ENCODE data around the gene MBL2. TPM values are rescaled to one million over a fixed set of nuclear protein-coding genes. Genes with fewer than 3 reads are reported as not detected.

Gene MBL2
- total RNA-seq (2013; cell fraction: nucleolus; rRNA removed), result not detected in 2 replicates
- not detected in 2 replicates for total RNA-seq (2014; rRNA removed)
- not detected in 2 replicates for total RNA-seq (2014; rRNA removed; fragmentation: Illumina TruSeq; extraction: Trizol)
- not detected in 2 replicates for total RNA-seq (2021)
- polyA plus RNA-seq (2011; ENCODE audit: low read depth), result not detected
- not detected in 2 replicates for polyA plus RNA-seq (2011; rRNA removed)
- polyA plus RNA-seq (2011; cell fraction: cytosol; rRNA removed), result not detected in 2 replicates
- polyA plus RNA-seq (2011; cell fraction: nucleus; rRNA removed), result not detected in 2 replicates
- not detected in 2 replicates for polyA plus RNA-seq (2012)
- polyA plus RNA-seq (2014; fragmentation: Illumina TruSeq; extraction: Trizol), result not detected in 2 replicates
- polyA plus RNA-seq (2014; fragmentation: Nextera tagmentation; extraction: Ambion mirVana), result not detected
- polyA plus RNA-seq (2014; rRNA removed), result not detected in 2 replicates
- not detected for polyA plus RNA-seq (2016; fragmentation: Nextera tagmentation; extraction: Ambion mirVana)
- polyA minus RNA-seq (2011; rRNA and poly(A)+ RNA removed), result not detected in 2 replicates
- polyA minus RNA-seq (2011; cell fraction: cytosol; rRNA and poly(A)+ RNA removed), result not detected in 2 replicates
- not detected in 2 replicates for polyA minus RNA-seq (2011; cell fraction: nucleus; rRNA and poly(A)+ RNA removed)
- not detected for Bru-seq, nascent RNA
- not detected for BruChase-seq, experiment 1, labeled RNA remaining after a 6-hour chase
- BruChase-seq, experiment 2, labeled RNA remaining after a 2-hour chase, result not detected
- long read RNA-seq, experiment 1, result 0 reads
- long read RNA-seq, experiment 2, result 0 reads

DNA sequence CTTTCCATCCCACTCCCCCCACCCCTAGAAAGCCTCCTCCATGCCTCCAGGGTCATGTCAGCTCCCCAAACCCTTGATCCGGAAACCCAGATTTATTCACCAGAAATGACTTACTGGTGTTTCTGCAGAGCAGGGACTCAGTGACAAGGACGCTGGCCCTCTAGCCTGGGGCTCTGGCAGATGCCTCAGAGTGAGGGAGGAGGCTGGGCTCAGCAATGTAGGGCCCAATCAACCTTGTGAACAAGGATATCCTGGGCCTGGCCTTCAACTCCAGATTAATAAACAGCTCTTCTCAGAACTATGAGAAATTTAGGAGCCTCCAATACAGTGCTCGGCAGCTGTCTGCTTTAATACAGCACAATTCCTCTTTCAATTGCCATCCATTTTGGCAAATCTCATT lies at the start of gene MBL2:
Gene MBL2 (minus strand): TSS at position 162 of the 400 bp plus-strand sequence. CDS start 1,149 bp downstream, outside the sequence.
- no peak within 1 kb of the TSS for H2AFZ ChIP-seq (ENCODE audit: control insufficient read depth, low read depth, low read length)
- H3K27ac ChIP-seq (ENCODE audit: control insufficient read depth, insufficient read depth), result no peak within 1 kb of the TSS
- no peaks in the 10 kb centered on the region; a peak in 1 of 4 replicates for H3K27me3 ChIP-seq (replicated peaks in 1 of 2; ENCODE audit: control insufficient read depth in 2 of 2, insufficient read depth in 2 of 2, low read length in 1 of 2)
- FAIRE-seq (no peak), DNase-seq (ENCODE audit: low read depth, low spot score) (no peak), ATAC-seq (no peak)
- BruUV-seq (replicated peaks), result no TSS peak
- H3K36me3 ChIP-seq (ENCODE audit: control insufficient read depth in 2 of 2, insufficient read depth in 2 of 2, low read length in 1 of 2), result no peaks in the 10 kb centered on the region
- no peak within 1 kb of the TSS for H3K4me2 ChIP-seq (ENCODE audit: control insufficient read depth, insufficient read depth)
- TF ChIP-seq HDAC2 (IDR thresholded peaks at IDR 0.05), result no peak
- TF ChIP-seq, protein P1, sequence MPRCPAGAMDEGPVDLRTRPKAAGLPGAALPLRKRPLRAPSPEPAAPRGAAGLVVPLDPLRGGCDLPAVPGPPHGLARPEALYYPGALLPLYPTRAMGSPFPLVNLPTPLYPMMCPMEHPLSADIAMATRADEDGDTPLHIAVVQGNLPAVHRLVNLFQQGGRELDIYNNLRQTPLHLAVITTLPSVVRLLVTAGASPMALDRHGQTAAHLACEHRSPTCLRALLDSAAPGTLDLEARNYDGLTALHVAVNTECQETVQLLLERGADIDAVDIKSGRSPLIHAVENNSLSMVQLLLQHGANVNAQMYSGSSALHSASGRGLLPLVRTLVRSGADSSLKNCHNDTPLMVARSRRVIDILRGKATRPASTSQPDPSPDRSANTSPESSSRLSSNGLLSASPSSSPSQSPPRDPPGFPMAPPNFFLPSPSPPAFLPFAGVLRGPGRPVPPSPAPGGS (IDR thresholded peaks at IDR 0.05; ENCODE audit: borderline replicate concordance, insufficient read depth, low read depth, low read length, poor library complexity, severe bottlenecking), result no peak
- no peak for TF ChIP-seq EED (IDR thresholded peaks at IDR 0.05; ENCODE audit: low read depth)
- no peak for TF ChIP-seq LARP7 (IDR thresholded peaks at IDR 0.05)
- TF ChIP-seq, protein P2, sequence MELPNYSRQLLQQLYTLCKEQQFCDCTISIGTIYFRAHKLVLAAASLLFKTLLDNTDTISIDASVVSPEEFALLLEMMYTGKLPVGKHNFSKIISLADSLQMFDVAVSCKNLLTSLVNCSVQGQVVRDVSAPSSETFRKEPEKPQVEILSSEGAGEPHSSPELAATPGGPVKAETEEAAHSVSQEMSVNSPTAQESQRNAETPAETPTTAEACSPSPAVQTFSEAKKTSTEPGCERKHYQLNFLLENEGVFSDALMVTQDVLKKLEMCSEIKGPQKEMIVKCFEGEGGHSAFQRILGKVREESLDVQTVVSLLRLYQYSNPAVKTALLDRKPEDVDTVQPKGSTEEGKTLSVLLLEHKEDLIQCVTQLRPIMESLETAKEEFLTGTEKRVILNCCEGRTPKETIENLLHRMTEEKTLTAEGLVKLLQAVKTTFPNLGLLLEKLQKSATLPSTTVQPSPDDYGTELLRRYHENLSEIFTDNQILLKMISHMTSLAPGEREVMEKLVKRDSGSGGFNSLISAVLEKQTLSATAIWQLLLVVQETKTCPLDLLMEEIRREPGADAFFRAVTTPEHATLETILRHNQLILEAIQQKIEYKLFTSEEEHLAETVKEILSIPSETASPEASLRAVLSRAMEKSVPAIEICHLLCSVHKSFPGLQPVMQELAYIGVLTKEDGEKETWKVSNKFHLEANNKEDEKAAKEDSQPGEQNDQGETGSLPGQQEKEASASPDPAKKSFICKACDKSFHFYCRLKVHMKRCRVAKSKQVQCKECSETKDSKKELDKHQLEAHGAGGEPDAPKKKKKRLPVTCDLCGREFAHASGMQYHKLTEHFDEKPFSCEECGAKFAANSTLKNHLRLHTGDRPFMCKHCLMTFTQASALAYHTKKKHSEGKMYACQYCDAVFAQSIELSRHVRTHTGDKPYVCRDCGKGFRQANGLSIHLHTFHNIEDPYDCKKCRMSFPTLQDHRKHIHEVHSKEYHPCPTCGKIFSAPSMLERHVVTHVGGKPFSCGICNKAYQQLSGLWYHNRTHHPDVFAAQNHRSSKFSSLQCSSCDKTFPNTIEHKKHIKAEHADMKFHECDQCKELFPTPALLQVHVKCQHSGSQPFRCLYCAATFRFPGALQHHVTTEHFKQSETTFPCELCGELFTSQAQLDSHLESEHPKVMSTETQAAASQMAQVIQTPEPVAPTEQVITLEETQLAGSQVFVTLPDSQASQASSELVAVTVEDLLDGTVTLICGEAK (IDR thresholded peaks at IDR 0.05; ENCODE audit: borderline replicate concordance), result no peak
- no peak for TF ChIP-seq FOXM1 (IDR thresholded peaks at IDR 0.05; ENCODE audit: low read depth, low read length)
- no peak for TF ChIP-seq CREM (IDR thresholded peaks at IDR 0.05; ENCODE audit: low read depth)
- TF ChIP-seq, protein P3, sequence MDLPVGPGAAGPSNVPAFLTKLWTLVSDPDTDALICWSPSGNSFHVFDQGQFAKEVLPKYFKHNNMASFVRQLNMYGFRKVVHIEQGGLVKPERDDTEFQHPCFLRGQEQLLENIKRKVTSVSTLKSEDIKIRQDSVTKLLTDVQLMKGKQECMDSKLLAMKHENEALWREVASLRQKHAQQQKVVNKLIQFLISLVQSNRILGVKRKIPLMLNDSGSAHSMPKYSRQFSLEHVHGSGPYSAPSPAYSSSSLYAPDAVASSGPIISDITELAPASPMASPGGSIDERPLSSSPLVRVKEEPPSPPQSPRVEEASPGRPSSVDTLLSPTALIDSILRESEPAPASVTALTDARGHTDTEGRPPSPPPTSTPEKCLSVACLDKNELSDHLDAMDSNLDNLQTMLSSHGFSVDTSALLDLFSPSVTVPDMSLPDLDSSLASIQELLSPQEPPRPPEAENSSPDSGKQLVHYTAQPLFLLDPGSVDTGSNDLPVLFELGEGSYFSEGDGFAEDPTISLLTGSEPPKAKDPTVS (IDR thresholded peaks at IDR 0.05; ENCODE audit: low read depth, low read length), result no peak
- TF ChIP-seq YY1 (IDR thresholded peaks at IDR 0.05; ENCODE audit: low read depth, low read length), result no peak
- TF ChIP-seq NFYB (IDR thresholded peaks at IDR 0.05; ENCODE audit: insufficient read depth, low read depth, low read length), result no peak
- TF ChIP-seq MYC (IDR thresholded peaks at IDR 0.05; ENCODE audit: insufficient read depth, insufficient read length, insufficient replicate concordance, low read length, severe bottlenecking), result no peak
- TF ChIP-seq PAX8 (IDR thresholded peaks at IDR 0.05), result no peak
- TF ChIP-seq ATF7 (IDR thresholded peaks at IDR 0.05; ENCODE audit: low read depth), result no peak
- H4K20me1 ChIP-seq (ENCODE audit: control insufficient read depth, insufficient read depth), result no peaks in the 10 kb centered on the region
- ChIA-PET POLR2A (no interaction called here), SMC1A (ENCODE audit: uncharacterized antibody, unreplicated experiment) (no interaction called here), CTCF (interaction anchor here (1.3 kb wide), 1 partner anchor 15 kb away, joined by 3 read pairs; no protein-coding TSS in a partner anchor), RAD21 (ENCODE audit: unreplicated experiment) (no interaction called here)
- no peaks in the 10 kb centered on the region for H3K79me2 ChIP-seq (ENCODE audit: control insufficient read depth, insufficient read depth, low read length)
- no peak within 1 kb of the TSS for H3K9ac ChIP-seq (ENCODE audit: control insufficient read depth, insufficient read depth, low read length)
- 11% methylated on average over 3 of the region's 3 CpGs for WGBS (ENCODE audit: insufficient coverage, insufficient replicate concordance, low lambda C conversion rate, missing lambda C conversion rate)
- intact Hi-C loops (cut with micrococcal nuclease; ENCODE audit: unreplicated experiment), result no loop called here
- H3K4me1 ChIP-seq (ENCODE audit: control insufficient read depth, insufficient read depth, low read length), result no peaks in the 10 kb centered on the region
- in situ Hi-C loops (cut with MboI), result no loop called here
- no peak within 1 kb of the TSS for H3K4me3 ChIP-seq
- H3K9me3 ChIP-seq (replicated peaks; ENCODE audit: control insufficient read depth, insufficient read depth, low read length), result no peaks in the 10 kb centered on the region

All from GM12878 (cell line).